ENCODE results near the gene PLCB1.
"Not testable (repeated sequence)": the region's sequence is repeated elsewhere in the genome, so short reads cannot be mapped to it uniquely, and the experiment has no call there.

Gene PLCB1

GRCh38 chr20:8545212-8545611, 413.1 kb downstream of the PLCB1 start:
- no peak for DNase-seq (ENCODE audit: low read depth in 2 of 2)

- no peak for DNase-seq (ENCODE audit: low read depth in 2 of 2)
These were observed 415.1 kb downstream of the PLCB1 start for GRCh38 chr20:8547035-8547650.

GRCh38 chr20:8547968-8548588, 416.0 kb downstream of the PLCB1 start:
- no peak for DNase-seq (ENCODE audit: low read depth in 2 of 2)

GRCh38 chr20:8549192-8549591, 417.1 kb downstream of the PLCB1 start:
- DNase-seq (ENCODE audit: low read depth in 2 of 2), result no peak

- DNase-seq (ENCODE audit: low read depth in 2 of 2), result no peak
These were observed 425.6 kb downstream of the PLCB1 start for GRCh38 chr20:8557711-8558110.

GRCh38 chr20:8562356-8562755, 430.3 kb downstream of the PLCB1 start:
- DNase-seq (ENCODE audit: low read depth in 2 of 2), result no peak

GRCh38 chr20:8568075-8568474, 436.0 kb downstream of the PLCB1 start:
- DNase-seq (ENCODE audit: low read depth in 2 of 2), result no peak

GRCh38 chr20:8569766-8570165, 437.7 kb downstream of the PLCB1 start:
- DNase-seq (ENCODE audit: low read depth in 2 of 2), result no peak

DNA sequence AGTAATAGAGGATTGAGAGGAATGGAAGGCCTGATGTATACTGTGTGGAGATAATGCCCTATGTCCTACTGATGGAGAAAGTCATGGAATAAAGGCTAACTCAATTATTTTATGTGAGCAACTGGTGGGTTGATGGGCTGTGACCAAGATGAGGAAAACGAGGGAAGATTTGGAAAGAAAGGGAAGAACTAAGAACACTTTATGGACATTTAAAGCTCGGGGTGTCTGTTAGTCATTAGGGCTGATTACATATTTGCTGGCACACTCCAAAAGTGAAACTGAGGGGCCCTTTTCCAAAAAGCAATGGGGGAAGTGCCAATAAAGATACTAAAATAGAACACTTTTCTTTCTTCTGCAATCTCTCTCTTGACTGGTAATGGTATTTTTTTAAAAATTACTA, 439.5 kb downstream of the PLCB1 start:
- DNase-seq (ENCODE audit: low read depth in 2 of 2), result no peak

DNA sequence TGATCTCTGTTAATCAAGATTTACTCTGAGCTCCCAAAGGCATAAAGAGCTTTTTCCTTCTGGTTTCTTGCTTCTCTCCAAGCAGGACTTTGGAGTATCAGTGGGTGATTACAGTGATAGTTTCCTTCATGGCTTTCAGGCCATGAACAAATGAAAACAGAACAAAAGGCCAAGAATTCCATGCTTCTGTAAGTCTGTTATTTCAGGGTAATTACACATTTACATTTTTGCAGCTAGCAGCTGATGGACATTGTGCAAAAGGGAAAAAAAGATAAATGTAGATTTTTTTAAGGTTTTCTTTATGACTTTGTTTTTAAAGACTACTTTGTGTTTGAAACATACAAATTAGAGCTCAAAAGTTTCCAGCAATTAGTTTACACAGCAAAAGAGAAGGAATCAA, 441.6 kb downstream of the PLCB1 start:
- no peak for DNase-seq (ENCODE audit: low read depth in 2 of 2)

DNA sequence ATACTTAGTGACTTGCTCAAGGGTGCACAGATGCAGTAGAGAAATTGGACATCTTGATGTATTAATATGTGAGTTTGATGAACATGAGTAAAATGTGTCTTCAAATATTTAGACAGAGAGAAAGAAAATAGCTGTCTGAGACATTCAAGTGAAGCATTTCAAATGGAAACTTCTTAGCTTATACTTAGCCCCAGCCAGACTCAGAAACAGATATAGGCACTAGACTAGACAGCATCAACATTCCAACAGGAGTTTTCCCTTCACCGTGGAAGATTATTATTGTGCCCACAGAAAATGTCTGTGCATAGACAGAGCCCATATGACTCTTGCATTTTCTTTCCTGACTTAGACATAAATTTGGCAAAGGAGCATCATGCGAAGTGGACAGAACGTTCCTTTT, 443.0 kb downstream of the PLCB1 start:
- no peak for DNase-seq (ENCODE audit: low read depth in 2 of 2)

- no peak for DNase-seq (ENCODE audit: low read depth in 2 of 2)
These were observed 446.2 kb downstream of the PLCB1 start for GRCh38 chr20:8578161-8578865.

GRCh38 chr20:8579035-8579434, 447.0 kb downstream of the PLCB1 start:
- DNase-seq (ENCODE audit: low read depth in 2 of 2), result no peak

- no peak for DNase-seq (ENCODE audit: low read depth in 2 of 2)
These were observed 449.5 kb downstream of the PLCB1 start for GRCh38 chr20:8581446-8582183.

- DNase-seq (ENCODE audit: low read depth in 2 of 2), result no peak
These were observed 451.0 kb downstream of the PLCB1 start for GRCh38 chr20:8583012-8583565.

GRCh38 chr20:8583566-8584043, 451.5 kb downstream of the PLCB1 start:
- DNase-seq (ENCODE audit: low read depth in 2 of 2), result no peak

GRCh38 chr20:8587251-8587650, 455.2 kb downstream of the PLCB1 start:
- no peak for DNase-seq (ENCODE audit: low read depth in 2 of 2)

DNA sequence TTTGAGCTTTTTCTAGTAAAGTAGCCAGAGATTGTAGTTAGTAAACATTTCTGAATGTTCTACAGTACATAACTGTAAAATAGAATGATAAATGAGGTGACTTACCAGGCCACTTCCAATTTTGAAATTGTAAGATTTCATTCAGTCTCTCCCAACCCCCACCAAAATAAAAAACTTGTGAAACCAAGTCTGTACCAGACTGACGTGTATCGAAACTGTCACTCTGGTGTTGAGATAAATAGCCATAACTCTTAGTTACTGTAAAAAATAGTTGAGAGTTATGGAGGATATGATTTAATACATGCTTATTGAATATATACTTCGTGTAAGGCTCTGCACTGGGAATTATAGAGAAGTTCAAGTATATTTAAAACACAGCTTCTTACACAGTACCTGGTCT, 455.7 kb downstream of the PLCB1 start:
- no peak for DNase-seq (ENCODE audit: low read depth in 2 of 2)

DNA sequence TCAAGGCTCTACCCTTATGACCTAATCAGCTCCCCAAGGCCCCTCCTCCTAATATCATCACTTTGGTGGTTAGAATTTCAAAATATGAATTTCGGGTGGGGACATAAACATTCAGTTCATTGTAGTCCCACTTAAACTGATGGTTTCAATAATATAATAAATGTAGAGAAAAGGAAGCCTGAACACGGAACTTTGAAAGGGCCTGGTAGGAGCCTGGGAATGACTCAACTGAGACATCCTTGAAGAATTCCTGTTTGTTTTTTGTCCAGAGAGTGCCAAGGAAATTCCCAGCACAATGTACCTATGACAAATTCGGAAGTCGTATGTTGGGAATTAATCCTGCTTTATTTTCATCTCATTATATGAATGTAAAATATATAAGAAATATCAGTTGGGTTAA, 457.9 kb downstream of the PLCB1 start:
- no peak for DNase-seq (ENCODE audit: low read depth in 2 of 2)

DNA sequence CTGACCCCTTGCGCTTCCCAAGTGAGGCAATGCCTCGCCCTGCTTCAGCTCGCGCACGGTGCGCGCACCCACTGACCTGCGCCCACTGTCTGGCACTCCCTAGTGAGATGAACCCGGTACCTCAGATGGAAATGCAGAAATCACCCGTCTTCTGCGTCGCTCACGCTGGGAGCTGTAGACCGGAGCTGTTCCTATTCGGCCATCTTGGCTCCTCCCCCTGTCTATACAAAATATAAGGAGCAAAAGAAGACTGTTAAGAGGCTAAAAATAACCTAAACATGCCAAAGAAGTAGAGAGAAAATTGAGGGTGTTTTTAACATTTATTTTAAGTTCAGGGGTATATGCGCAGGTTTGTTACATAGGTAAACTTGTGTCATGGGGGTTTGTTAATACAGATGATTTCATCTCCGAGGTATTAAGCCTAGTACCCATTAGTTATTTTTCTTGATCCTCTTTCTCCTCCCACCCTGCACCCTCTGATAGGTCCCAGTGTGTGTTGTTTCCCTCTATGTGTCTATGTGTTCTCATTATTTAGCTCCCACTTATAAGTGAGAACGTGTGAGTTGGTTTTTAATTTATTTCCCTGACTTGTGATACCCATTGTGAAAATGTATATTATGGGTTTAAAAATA, 469.0 kb downstream of the PLCB1 start:
- DNase-seq (ENCODE audit: low read depth in 2 of 2), result not testable (repeated sequence)

DNA sequence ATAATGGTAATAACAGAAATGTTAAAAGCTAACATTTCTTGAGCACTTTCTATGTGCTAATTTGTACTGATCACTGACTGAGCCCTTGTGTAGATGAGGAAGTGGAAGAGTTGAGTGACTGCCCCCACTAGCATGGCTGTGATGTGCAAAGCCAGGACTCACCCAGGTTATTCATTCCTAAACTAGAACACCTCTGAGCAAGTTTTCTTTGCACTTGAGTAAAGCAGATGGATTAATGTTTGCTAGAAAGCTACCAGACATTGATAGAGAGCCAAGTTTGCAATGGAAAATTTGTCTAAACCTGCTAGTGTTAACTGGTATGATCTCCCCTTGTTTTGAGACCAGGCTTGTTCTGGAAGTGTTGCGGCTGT, 469.5 kb downstream of the PLCB1 start:
- DNase-seq (ENCODE audit: low read depth in 2 of 2), result no peak
